C4-2B (cell line): ENCODE measurements around the gene OOSP4A.

Experiments
- H3K27ac ChIP-seq: fragments of 450-650 bp; 2 replicates; pipeline ENCODE4 v1.5.1; 2017
- ZFX ChIP-seq: fragments of 450-650 bp; IDR thresholded peaks from 2 replicates; pipeline ENCODE4 v1.6.1; 2017
- TF ChIP-seq, protein P1 (sequence below): fragments of 450-650 bp; conservative IDR thresholded peaks from 2 replicates; pipeline ENCODE4 v1.5.1; 2017; ENCODE audit warnings: mild to moderate bottlenecking

The OOSP4A gene

DNA sequence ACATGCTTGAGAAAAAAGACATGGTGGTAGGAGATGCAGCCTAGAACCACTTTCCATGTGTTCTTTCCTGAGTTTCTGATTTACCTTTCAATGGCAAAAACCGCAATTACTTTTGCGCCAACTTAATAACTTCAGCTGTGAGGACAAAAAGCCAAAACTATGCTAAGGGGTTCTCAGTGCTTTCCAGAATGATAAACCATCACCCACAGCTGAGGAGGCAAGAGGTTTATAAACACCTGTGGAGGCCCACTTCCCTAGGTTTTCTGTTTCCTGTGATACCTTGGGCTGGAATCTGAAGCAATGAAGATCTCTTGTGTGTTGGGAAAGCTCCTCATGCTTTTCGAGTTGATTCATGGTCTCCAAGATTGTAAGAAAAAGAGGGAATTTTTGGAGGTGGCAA, at the start of gene OOSP4A:
Gene OOSP4A, plus strand, starts transcription at position 301 of the 400 bp plus-strand sequence. Its CDS starts 0 bp downstream, at position 301.
- no peak within 1 kb of the TSS for H3K27ac ChIP-seq
- TF ChIP-seq, protein P1, sequence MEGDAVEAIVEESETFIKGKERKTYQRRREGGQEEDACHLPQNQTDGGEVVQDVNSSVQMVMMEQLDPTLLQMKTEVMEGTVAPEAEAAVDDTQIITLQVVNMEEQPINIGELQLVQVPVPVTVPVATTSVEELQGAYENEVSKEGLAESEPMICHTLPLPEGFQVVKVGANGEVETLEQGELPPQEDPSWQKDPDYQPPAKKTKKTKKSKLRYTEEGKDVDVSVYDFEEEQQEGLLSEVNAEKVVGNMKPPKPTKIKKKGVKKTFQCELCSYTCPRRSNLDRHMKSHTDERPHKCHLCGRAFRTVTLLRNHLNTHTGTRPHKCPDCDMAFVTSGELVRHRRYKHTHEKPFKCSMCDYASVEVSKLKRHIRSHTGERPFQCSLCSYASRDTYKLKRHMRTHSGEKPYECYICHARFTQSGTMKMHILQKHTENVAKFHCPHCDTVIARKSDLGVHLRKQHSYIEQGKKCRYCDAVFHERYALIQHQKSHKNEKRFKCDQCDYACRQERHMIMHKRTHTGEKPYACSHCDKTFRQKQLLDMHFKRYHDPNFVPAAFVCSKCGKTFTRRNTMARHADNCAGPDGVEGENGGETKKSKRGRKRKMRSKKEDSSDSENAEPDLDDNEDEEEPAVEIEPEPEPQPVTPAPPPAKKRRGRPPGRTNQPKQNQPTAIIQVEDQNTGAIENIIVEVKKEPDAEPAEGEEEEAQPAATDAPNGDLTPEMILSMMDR: no peak
- TF ChIP-seq ZFX: no peak

DNA sequence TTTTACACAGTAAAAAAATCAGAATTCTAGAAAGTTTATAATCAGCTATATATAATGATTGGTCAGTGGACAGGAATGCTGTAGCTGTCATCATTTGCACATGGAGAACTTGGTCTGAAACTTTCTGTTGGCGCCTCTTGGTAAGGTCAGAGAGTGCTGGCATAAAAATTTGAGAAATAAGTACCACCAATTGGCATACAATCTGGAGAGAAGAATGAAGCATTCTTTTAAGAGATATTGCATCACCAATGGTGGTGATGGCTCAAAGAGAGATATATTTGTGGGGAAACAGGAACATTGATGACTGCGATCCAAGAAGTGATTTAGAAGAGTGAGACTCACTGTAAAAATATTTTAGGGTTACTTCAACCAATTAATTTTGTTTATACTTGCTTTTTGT, 45.4 kb upstream of the OOSP4A start:
- H3K27ac ChIP-seq: no peak overlapping the region
- TF ChIP-seq, protein P1: no peak
- TF ChIP-seq ZFX: no peak

DNA sequence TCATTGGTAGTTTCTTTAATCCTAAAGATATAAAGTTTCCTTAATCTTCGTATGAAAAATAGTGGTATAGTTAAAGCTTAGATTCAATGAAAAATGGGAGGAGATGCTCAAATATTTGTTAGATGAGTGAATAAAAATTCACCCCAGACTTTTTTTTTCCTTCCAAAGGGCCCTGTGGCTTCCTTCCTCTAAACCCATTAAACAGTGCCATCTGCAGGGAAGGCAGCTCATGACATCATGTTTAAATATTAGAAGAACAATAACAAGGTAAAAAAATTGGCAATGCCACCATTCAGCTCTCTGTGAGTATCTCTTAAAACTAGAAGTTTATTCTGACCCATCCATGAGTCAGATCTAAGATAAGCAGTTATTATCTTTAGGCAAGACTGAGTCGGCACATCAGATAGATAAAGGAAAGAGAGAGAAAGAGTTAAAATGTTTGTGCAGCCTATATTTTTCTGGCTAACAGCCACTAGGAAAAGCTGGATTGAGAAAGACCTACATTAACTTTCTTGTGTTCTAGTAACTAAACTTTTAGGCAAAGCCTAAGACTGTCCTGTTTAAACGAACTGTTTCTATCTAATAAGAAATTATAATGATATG, 44.7 kb upstream of the OOSP4A start:
- no peak overlapping the region for H3K27ac ChIP-seq
- no peak for TF ChIP-seq ZFX
- TF ChIP-seq, protein P1: peak; percentile 82

DNA sequence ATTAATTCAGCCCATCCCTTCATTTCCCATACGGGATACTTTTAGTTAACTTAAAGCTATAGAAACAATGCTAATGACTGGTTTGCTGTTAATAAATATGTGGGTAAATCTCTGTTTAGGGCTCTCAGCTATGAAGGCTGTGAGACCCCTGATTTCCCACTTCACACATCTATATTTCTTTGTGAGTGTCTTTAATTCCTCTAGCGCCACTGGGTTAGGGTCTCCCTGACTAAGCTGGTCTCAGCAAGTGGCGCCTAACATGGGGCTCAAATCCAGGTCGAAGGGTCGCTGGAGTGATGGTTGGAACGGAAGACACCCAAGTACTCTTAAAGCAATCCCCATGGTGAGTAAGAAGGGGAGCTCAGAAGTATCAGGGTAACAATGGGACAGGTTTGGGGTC, 40.0 kb upstream of the OOSP4A start:
- no peak for TF ChIP-seq ZFX
- TF ChIP-seq, protein P1: no peak
- H3K27ac ChIP-seq: no peak overlapping the region

DNA sequence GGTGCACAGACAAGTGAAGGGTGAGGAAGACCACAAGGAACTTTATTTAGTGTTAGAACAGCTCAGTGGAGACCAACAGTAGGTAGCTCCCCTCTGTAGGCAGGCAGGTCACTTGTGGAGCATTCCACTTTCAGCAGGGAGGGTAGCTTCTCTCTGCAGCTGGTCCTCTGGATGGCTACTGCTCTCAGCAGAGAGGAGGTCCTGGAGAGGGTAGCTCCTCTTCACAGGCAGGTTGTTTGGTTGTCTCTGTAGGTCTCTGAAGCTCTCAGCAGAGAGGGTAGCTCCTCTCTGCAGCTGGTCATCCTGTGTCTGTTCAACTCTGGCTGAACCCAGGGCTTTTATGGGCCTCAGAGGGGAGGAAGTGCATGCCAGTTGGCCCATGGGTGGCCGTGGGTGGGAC, 32.1 kb upstream of the OOSP4A start:
- no peak overlapping the region for H3K27ac ChIP-seq
- TF ChIP-seq ZFX: no peak
- TF ChIP-seq, protein P1: no peak

DNA sequence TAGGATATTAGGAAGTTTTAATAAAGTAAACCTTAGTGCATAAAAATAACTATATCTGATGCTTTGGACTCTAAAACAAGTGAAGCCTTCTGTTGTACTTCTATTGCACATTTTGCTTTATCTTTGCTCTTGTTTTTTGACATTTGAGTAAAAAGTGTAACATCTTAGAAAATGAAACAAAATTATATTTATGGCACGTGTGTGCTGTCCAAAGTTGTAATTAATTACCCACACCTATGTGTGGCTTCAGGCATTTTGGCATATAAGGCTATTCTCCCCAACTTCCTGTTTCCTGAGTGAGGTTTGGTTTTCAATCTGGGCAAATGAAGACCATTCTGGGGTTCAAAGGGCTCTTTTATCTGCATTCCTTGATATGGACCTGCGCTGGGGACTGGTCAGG, 25.7 kb upstream of the OOSP4A start, which contains the start of gene OOSP1:
Gene OOSP1, plus strand, starts transcription at position 301 of the 400 bp plus-strand sequence. Its CDS starts 23 bp downstream, at position 324.
- no peak for TF ChIP-seq ZFX
- TF ChIP-seq, protein P1: no peak
- no peak within 1 kb of the TSS for H3K27ac ChIP-seq

DNA sequence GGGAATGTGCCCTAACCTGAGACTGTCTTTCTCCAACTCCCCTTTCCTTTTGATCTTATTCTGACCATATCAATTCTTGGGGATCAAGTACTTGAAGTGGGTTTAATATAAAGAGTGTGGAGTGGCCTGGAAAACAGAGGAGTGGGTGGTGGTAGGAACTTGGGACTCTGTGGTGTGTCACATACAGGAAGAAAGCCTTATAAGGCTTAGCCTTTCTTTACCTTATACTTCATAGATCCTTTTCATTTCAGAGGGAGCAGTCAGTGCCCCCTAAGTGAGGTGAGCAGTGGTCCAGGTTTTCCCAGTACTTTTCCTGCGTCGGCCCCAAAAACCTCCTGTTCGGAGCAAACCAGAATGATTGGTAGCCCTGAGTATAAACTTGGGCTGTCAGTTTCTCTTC, 25.1 kb upstream of the OOSP4A start:
- TF ChIP-seq, protein P1: no peak
- TF ChIP-seq ZFX: no peak
- H3K27ac ChIP-seq: no peak overlapping the region
